ENCODE measurements around the gene CCNK.

CCNK gene

DNA sequence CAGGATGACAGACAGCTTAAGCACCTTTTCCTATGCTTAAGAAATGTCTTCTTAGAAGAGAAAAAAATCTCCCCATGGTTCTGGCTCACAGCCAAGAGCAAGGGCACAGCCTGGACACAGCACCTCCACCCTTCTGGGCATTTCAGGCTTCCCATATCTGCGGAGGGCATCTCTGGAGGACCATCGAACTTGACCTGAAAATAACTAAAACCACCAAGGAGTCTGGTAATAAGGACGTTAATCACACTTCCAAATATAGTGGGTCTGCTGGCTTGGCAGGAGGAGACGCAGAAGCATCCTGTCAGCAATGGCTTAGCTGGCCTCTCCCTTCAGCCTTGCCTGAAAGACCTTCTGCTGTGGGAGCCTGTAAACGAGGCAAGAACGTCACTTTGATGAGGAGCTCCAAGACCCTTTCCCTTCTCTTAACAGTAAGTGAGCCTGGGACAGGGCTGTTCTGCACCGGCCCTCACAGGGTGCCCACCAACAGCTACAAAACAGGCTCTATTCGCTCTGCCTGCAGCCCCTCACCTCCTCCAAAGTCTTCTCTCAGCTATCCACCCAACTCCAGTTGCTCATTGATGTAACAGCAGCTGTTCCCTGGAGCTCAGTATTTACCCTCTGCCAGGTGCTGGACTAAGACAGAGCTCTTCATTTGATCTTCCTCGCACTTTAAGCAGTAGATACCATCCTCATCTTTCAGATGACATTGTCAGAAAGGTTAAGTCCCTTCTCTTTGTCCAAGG, 13.7 kb upstream of the CCNK start:
- no peak for DNase-seq

DNA sequence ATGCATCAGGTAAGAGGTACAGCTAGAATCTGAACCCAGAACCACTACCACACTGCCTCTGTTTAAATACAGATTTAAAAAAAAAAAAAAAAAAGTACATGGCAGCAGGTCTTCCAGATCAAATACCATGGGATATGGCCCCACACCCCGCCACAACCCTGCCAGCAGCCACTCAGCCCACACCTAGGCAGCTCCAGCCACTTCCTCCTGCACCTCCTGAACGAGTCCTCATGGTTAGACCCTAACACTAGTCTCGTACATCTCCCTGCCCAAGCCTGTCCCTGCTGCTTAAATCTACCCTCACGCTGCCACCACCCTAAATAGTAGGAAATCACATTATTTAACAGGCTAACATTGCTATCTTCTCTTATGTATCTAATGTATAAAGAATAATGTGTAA, 13.1 kb upstream of the CCNK start:
- DNase-seq: no peak

DNA sequence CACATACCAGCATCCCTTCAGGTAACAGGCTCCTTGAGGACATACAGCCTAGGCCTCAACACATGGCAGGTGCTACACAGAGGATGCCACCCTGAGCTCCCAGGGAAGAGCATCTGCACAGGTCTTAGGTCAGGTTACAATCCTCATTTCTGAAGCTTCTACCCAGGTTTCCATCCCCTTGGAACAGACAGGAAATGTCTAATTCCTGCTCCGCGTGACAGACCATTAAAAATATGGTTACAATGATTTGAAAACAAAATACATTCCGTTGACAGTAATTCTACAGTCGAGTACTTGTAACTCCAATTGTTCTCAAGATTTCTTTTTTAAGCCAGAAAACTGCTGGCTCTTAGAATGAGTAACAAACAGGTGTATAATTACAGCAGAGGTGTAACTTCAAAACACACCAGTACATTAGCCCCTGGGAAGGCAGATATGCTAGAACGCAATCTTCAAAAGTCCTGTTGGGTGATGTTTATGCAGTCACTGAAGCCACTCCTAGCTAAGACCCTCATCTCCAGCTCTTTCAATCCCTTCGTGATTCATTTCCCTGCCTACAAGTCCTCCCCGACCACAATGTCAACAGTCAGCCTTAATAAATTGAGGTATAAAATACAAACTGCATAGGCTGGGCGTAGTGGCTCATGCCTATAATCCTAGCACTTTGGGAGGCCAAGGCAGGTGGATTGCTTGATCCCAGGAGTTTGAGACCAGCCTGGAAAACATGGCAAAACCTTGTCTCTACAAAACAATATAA, 12.2 kb upstream of the CCNK start:
- no peak for DNase-seq

DNA sequence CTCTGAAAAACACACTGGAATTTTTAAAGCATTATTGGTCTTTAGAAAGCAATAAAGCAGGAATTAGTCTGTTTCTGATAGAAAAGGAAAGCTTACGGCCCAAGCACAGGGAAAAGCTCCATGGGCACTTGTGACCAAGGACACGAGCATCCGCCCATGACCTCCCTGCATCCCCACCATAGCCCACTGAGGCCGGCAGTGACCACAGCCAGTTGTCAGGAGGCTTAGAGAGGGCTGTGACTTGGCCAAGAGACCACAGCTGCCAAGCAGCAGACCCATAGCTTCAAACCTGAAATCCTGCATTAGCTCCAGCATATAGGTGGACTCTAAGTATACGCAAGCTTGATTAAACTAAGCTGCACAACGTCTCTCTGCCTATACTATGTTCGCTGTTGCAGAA, 9.5 kb upstream of the CCNK start:
- DNase-seq: no peak

DNA sequence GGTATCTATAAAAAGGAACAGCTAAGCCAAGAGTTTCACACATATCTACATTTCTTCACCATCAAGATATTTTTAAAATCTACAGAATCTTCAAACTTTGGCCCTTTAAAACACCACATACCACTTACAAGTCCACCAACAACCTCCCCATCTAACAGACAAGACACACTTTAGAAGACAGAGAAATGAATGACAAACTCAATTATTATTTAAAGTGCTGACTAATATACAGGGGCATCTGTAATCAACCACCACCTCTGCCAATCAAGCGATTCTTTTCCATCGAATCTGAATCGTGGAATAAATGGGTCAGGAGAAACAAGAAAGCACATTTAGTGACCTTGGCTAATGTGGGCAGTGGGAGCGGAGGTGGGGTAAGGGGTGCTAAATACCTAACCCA, 8.3 kb upstream of the CCNK start:
- no peak for DNase-seq

DNA sequence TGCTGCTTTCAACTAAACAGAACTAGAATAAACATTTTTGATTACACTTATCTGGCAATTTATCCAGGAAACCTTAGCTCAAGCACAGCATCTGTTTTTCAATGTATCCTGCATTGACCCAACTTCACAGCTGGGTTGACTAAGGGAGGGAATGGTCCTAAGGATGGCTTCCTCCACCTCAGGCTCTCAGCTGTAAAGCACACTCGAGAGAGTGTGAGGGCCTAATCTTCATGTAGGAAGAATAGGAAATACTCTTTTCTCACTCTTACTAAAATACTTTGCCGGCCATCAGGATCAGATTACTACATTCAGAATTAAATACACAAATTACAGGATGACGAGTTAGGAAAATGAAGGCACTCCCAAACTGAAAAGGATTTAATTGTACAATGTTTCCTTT, 7.8 kb upstream of the CCNK start:
- DNase-seq: no peak

DNA sequence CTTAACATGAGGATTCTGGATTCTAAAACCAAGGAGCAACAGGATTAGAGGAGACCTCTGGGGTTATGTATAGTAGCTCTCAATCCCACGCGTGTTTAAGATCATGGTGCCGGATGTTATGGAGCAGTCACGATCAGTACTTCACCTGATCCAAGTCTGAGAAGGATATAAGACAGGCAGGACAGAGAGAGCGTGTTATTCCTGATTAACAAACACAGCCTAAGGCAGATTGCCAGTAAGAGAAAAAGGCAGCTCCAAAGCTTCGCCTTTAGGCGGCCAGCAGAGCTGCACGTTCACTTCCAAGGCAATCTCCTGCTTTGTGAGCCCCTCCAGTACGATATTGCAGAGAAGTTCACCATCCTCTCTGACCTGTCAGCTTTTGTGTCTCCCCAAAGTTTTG, 6.0 kb upstream of the CCNK start:
- DNase-seq: no peak

DNA sequence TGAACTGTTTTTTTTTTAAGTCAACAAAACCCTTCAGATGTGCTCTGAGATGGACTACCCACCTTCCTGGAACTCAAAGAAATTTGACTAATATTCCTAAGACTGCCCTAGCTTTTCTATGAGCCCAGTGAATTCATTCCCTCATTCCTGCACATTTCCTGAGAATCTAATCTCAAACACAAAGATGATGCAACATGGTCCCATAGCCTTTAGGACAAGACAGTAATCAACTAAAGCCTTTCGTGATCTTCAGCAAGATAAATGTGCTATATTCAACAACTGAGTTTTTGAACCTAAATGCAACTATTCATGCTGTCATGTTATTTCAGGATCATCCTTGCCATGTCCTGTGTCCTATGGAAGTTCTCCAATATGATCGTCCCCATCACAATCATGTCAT, 5.5 kb upstream of the CCNK start:
- DNase-seq: no peak

DNA sequence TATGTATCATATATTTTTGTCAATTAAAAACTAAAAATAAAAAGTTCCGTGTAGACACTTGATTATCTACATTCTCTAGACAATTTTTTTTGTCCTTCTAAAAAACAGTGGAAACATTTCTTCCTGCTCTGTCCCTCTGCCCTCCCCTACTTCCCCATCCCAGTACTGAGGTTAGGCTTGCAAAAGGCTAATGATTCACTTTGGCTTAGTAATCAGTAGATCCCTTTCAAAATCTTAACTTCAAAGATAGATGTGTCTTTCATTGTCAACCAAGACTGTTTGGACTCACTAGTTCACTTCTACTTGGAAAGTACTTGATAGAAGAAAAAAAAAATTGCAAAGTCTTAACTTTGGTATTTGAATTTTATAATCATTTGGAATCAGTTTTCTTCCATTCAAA, 4.3 kb upstream of the CCNK start:
- DNase-seq: no peak

DNA sequence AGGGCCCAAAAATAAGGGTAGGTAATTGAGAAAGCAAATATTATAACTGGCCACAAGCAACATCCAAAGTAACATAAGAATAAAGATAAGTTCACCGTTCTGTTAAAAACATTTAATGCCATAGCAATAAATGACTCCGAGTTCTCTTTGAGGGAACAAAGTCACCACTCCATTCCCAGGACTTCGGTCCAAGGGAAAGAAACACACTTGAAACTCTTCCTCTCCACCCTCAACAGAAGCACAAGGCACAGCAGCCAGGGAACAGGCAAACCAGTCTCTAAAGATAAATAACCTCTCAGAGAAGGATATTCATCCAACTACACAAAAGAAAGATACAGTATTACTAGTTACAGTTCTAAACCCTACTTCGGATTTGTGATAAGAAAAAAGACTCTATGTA, 3.1 kb upstream of the CCNK start:
- no peak for DNase-seq

DNA sequence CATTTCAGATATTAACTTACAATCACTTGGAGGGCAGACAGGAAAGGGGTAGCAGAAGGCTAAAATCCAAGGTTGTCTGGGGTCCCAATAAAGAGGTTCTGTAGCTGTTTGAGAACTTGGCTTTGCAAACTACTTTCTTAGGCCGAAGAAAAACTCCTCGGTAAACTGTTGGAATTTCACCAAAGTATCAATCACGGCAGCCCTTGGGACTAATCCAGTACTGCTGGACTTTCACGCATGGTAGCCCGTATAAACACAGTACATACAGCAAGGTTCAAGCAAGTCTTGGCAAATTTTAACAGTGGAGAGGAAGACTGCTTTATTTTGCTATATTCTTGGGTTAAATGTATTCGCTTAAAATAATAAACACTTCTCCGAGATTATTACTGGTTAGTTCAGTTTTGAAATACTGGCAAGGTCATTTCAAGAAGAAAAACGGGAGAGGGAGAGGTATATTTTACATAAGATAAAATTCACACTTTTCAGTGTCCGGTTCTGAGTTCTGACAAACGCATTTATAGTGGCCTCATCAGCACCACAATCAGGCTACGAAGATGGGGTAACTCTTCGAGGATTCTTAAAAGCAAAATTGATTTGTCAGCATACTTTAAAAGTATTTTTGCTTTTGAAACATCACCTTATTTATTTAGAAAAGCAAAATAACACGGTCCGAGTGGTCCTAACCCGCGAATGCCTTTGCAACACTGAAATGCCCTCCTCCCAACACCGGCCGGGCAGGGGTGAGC, 1.9 kb upstream of the CCNK start:
- no peak for DNase-seq

DNA sequence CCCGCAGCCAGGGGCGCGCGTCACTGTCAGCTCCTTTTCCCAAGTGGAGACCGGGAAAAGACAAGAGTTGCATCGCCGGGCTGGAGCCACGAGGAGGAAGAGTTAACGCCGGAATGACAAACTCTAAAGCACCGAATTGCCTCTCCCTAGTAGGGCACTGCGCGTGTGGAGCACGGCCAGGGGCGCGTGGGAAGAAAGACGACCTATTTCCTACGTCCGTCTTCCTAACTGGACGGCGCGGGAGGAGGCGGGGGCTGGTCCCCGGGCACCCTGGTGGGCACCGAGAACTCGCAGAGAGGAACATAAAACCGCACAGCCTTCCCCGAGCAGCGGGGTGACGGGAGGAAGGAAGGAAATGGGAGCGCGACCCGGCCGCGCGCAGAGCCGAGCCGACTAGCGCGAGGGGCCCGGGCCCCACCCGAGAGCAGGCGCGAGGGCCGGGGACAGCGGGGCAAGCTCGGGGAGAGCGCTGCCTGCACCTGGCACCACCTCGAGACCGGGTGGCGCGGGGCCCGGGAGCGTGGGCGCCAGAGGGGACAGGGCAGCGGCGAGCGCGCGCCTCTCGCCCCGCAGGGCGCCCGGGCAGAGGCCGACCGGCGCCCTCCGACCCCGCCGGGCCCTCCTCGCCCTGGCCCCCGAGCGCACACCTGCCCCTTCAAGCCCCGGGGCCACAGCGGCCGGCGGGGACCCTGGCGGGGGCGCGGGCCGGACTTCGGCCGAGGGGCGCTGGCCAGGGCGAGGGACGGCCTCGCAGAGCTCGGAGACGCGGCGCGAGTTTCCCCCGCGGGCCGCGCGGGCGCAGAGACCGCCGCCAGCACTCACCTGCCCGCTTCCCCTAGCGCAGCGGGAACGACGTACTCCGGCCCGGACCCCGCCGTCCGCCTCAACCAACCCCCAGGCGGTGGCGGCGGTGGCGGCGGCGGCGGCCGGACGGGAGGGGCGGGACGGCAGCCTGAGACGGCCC, 1.0 kb upstream of the CCNK start, which contains the start of gene SETD3:
SETD3 (minus strand) TSS at position 954 of the 964 bp plus-strand sequence. CDS start 15,054 bp downstream, outside the sequence.
- DNase-seq: peak; percentile 66

DNA sequence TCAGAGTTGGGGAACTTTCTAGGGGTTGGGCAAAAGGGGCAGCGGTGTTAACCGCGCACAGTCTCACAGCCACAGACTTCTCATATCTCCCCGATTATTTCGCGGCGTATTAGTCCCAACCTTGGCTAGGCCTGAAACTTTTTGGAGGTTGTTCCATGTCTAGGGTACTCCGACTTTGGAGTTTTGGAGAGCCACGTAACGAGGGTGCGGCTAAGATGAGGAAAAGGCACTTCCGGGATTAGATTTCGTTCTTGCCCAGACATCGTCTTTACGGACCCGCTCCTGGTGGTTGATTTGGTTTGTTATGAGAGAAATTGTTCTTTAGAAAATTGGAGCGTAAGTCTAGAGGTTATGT, 513 bp downstream of the CCNK start:
- no peak for DNase-seq

DNA sequence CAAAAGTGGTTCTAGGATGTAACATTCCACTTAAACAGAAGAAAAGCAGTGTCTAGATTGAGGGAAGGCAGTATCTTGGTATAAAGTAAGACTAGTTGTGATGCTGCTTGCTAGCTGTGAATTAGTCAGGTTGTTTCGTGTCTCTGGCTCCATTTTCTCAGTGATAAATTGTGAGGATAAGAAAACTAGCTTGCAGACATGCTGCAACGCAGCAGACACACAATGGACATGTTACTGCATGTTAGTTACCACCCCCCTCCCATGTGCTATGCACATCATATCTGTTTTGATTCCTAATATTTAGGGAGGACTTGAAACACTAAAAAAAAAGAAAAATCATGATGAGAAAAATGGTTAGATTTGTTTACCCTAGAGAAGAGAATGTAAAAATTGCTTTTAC, 2.9 kb downstream of the CCNK start:
- DNase-seq: no peak

DNA sequence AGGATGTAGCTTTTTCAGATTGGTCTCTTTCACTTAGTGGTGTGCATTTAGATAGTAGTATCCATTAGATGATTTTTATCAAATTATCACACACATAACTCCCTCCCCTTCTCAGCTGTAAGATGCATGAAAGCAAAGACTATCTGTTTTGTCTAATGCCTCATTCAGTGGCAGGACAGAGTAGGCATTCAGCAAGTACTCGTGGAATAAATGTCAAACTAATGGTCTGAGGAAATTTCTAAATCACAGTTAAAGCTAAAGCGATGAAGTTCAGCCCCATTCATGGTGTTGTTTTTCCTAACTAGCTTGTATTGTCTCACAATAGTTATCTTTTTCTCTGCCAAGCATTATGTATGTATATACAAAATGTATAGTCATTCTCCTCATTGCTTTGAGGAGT, 16.1 kb downstream of the CCNK start:
- no peak for DNase-seq

DNA sequence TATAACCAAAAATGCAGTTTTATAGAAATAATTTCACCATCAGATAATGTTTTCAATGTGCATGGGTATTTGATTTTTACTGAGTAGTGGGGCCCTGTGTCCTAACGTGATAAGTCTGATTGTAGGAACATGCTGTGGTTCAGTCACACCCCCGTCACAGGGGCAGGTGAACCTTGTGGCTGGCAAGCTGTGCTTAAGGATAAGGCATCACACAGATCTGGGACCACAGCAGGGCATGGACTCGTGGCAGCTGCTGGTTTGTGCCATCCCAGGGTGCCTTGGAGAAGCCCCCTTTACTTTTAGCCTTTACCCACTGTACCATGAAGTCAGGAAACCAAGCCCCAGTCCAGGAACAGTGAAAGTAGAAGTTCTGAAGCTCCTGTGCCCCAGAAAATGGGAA, 16.7 kb downstream of the CCNK start:
- no peak for DNase-seq

DNA sequence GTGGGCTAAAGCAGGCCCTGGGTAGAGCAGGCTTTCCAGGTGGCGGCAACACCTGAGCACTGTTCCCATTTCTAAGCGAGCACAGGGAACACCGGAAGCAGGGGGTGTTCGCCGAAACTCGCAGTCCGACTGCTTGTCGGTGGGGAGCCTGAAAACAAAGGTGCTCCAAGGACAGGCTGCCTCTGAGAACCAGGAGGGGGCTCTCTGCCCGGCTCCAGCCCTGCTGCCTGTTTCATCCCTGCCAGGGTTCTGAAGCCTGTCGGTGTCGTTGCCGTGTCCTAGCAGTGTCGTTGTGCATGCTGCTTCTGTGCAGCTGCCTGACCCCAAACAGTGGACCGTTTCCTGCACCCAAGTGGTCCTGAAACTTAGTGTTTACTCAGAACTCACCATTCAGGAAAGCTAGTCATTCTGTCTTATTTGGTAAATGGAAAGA, 21.8 kb downstream of the CCNK start:
- no peak for DNase-seq

DNA sequence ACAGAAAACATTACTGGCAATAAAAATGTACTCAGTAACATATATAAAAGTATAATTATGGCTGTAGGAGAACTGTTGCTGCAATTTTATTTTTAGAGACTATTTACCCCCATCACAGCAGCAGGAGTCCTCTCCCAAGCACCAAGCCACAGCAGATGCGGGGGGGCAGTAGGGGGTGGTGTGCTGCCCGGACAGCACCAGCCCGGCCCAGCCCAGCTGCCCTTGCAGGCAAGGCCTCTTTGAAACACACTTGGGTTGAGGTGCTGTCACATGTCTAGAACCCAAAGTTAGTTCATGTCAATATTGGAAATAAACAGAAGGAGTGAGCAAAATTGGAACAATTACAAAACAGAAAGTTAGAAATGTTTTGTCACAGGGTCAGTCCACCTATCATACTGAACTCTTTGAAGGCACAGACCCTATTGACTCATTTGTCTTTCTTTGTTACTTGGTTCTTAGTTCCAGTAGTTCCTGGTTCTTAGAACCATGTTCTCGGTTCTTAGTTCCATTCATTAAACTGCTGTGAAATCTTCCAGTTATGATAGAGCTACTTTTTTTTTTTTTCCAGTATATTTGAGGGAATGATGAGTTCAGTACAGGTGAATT, 22.7 kb downstream of the CCNK start:
- no peak for DNase-seq

DNA sequence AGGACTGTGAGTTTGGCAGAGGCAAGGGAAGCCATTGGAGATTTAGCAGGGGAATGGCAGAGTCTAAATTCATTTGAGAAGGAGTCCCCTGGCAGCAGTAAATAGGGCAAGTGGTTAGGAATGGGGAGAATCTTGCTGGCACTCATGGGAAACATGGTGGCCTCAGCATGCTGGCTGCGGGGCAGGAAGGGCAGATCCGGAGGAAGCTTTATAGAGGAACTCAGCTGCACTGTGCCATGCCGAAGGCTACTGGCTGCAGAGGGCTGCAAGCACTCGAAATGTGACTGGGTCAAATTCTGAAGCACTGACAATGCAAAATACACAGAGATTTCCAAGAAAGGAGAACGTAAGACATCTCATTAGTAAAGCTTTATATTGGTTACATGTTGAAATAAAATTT, 23.9 kb downstream of the CCNK start:
- no peak for DNase-seq

DNA sequence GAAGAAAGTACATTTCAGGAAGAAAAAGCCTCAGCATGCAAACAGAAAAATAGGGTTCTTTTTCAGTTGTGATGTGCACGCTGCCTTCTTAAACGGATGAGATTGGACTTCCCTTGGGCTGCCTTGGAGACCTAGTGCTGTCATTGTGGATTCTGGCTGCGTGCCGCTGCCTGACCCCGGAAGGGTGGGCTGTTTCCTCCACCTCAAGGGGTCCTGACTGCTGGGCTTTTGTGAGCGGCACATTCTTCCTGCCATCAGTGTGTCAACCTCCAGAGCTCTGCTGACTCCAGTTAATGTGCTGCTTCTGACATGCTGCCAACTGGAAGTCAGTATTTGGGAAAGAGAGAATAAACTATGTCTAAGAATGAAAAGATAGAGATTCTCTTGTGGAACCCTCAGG, 25.1 kb downstream of the CCNK start:
- no peak for DNase-seq

DNA sequence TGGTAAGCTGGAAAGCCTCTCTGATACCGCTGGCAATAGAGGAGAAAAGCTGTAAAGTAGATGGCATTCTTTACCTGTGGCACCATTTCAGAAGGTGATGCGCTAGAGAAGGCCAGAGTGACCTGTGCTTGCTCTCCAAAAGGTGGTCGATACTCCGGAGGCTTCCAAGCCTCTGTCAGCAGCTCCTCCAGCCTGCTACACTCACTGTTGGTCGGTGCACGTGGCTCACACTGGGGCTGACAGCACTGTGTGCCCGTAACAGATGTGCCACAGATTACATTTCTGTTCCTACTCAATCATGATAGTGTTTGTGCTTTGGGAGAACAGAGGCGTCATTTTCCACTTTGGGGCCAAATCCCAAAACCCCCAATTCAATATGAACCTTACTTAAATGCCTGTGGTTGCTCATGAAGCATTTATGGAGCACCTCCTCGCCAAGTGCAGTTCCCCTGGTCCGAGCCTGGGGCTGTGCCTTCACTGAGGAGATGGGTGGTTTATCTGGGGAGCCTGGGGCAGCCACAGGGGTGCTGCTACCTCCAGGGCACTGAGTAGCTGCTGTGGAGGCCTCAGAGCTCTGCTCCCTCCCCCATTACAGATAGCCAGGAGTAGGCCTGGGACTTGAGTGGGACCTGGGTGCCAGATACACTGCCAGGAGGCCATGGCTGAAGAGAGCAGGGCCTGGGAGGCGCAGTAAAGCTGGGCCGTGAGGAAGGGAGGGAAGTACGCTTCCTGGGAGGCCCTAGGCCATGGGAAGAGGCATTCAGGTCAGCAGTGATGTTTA, 26.8 kb downstream of the CCNK start:
- DNase-seq: no peak
